GM18870 (cell line): ENCODE results near the gene CYGB.

Source experiments
- ATAC-seq: cut with Tn5 transposase; IDR thresholded peaks from one replicate; pipeline ENCODE4 v1.9.1; 2021; ENCODE audit warnings: moderate library complexity; ENCODE audit not compliant: unreplicated experiment

CYGB gene

DNA sequence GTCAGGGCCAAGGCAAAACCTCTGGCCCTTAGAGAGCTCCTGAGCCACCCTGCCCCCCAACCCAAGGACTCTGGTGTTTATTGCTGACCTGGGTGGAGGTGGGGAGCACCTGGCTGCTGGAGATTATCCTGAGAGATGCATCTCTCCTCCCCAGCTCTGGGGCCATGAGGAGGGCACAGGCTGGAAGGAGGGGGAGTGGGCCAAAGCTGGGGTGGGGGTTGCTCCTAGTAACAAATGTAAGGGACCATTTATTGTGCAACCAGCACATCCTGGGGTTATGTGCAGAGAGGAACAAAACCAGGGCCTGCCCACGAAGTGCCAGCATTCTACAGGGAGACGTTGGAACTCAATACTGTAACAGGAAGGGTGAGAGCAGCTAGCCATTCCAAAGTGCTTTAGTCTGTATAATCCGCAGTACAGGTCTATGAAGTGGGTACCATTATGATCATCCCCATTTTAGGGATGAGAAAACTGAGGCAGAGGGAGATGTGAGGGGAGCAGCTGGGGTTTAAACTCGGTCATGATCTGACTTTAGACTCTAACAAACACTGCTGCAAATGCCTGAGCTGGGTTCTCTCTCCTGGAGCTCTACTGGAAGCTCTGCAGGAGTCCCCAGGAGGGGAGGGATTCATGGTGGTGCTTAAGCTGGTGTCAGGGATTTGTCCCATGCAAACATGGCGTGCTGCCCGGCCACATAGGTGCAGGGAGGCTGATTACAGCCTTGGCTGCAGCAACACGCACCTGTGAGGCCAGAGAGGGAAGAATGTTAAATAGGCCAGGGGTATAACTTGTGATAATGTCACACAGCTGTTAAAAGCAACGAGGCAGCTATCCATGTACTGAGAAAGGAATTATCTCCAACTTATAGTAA lies 34.9 kb downstream of the CYGB start:
- ATAC-seq = no peak

DNA sequence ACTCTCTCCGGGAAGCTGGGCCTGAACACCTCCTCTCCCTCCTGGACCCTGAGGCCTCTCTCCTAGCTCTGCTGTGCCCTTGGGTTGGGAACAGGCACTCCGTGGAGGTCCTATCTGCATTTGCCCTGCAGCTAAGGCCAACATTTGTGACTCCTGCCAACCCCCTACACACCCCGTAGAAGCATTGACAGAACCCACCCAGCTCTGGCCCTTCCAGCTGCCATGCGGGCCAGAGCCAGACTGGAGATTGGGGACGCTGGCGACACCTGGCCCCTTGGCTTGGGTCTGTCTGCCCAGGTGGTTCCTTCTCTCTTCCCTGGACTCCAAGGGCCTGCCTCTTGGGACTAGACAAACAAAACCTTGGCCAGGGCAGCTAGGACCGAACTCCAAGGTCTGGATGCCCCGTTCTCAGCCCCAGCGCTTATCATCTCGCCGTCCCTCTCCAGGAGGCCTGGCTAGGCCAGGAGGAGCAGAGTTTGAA lies 35.6 kb downstream of the CYGB start:
- ATAC-seq = no peak

- ATAC-seq = no peak
These were observed 36.3 kb downstream of the CYGB start, which contains the start of gene RHBDF2 for GRCh38 chr17:76501018-76501826. Gene RHBDF2, minus strand, starts transcription at chr17:76501423. Its CDS starts 19,899 bp downstream, at chr17:76481524.

DNA sequence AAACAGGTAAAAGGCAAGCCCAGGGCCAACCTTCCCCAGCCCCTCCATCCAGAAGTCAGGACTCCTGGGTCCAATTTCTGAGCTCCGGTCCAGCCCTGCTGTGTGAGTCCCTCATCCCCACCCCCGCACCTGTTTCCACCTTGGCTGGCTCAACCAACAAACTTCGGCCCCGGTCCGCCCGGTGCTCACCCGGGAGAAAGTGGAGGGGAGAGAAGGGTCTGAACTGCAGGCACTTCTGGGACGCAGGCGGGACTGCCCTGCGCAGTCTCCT lies 36.8 kb downstream of the CYGB start:
- no peak for ATAC-seq

DNA sequence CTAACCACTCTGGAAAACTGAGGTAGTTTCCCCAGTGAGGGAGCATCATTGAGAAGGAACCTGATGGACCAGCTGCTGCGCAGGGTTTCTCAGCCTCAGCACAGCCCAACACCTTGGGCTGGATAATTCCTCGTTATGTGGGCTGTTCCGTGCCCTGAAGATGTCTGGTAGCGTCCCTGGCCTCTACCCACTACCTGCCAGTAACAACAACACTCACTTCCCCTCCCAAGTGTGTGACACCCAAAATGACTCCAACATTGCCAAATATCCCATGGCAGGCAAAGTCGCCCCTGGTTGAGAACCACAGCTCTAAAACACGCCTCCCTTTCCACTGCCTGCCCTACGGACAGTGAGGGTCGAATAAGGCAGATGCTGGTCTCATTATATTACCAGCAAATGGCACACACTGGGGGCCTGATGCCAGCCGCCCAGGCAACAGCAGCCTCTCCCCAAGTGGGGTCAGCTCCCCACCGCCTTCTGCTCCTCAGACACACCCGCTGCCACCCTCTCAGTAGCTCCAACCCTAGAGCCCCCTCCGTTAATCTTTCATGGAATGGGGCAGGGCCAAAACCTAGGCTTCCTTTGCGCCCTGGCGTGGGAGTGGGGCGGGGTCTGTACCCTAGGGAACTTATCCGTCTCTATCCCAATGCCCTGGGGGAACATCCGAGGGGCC lies 37.3 kb downstream of the CYGB start:
- ATAC-seq = no peak

DNA sequence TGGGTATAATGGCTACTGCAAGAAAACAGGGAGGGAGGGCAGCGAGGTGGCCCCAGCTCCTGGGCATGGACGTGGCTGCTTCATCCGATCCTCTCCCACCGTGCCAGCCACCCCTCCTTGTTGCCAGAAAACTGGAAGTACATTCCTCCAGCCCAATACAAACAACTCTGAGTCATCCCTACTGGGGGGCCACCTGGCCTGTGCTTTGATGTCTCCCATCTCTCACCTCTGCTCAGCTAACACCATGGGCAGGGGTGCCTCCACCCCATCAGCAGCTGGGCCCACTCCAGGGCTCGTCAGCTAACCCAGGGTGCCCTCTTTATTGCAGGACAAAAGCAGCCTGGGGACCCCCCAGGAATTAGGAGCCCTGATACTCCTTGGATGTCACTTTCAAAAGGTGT lies 38.2 kb downstream of the CYGB start:
- ATAC-seq = no peak

GRCh38 chr17:76498876-76499251 lies 38.6 kb downstream of the CYGB start:
- ATAC-seq = no peak

GRCh38 chr17:76497979-76498875 lies 39.3 kb downstream of the CYGB start:
- no peak for ATAC-seq

GRCh38 chr17:76497699-76497978 lies 39.9 kb downstream of the CYGB start:
- no peak for ATAC-seq

- no peak for ATAC-seq
These were observed 41.0 kb downstream of the CYGB start for GRCh38 chr17:76496464-76496863.

DNA sequence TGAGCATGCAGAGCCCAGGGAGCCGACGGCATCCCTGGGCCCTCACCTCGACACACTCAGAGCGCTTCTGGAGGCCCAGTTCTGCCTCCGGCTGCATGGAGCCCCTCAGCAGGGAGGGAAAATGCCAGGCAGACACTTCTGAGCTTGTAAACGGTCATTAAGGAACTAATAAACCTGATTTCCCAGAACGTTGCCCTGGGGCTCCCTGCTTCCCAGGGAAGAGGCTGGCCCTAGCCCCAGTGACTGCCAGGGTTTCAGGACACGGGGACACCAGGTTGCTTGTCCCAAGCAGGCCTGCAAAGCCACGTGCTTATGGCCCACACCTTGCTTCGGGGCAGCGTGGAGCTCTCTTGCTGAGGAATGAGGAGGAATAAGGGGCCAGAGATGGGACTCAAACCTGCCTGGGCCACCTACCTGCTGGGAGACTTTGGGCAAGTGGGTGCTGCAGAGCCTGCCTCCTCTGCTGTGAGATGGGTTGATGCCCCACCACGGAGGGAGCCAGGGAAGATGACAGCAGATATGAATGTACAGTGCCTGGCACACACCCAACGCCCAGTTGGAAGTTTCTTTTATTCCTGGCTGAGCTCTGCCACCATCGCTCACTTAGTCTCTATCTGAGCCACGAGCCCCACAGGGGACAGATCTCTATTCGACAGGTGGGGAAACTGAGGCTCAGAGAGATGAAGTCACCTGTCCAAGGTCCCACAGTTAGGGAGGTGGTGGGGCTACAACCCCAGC lies 41.7 kb downstream of the CYGB start:
- ATAC-seq = no peak

DNA sequence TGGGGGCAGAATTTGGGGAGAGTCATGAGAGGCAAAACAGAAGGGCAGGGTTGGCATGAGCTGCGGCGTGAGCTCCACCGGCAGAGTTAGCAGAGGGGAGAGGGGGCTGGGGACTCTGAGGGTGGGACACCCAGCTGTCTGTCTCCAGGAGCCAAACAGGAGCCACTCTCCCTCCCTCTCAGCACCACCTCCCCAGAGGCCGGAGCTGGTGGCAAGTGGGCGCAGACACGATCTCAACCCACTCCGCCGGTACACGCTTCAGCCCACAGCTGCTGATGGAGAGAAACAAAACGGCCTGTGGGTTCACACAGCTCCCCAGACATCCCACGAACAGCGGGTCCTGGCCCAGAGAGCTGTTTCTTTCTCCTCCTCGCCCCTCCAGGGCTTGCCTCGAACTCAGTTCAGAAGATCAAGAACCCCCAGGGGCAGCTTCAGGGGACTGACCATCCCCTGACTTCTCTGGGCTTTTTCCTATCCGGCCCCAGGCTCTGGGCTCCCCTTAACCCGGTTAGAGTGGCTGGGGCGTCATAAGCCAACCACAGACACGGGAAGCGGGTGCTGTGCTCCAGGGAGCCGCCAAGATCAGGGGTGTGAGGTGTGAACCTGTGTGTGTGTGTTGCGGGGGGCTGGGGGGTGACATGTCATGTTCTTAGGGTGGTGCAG lies 43.9 kb downstream of the CYGB start:
- ATAC-seq = no peak

GRCh38 chr17:76492989-76493501 lies 44.5 kb downstream of the CYGB start:
- peak; percentile 33 for ATAC-seq

- ATAC-seq = peak; percentile 33
These were observed 45.2 kb downstream of the CYGB start for GRCh38 chr17:76492123-76492988.

DNA sequence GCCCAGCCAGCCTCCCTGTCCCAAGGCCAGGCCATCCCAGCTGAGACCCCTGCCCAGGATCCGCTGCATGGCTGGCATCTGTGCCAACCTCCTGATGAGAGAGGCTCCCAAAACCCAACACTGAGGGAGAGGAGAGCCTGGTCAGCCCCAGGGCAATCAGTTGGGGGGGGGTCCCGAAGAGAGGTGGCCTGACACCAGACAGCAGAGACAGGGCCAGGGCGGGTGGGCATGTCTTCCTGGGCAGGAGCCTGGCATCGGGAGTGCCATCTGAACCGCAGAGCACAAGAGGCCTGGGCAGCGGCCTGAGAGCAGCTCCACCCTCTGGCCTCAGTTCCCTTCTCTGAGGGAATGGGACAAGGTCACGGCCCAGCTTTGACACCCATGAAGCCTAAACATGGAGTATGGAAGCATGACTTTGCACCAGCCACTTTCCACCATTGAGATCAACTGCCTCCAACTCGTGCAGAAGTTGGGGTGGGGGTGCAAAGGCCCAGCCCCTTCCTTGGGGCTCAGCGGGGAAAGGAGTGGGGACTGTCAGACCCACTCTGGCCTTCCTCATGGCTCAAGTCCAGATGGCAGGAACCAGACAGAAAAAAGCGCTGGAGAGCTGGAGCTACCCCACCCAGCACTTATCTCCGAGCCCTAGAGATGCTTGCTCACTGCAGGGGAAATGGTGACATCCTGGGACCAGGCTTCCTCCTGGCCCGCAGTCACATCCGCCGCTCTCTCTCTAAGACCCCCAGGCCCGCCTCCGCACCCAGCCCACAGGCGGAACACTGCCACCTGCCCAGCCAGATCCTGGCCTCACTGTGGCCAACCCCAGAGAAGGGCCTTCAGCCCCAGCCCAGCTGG lies 46.0 kb downstream of the CYGB start:
- ATAC-seq = peak; percentile 11

DNA sequence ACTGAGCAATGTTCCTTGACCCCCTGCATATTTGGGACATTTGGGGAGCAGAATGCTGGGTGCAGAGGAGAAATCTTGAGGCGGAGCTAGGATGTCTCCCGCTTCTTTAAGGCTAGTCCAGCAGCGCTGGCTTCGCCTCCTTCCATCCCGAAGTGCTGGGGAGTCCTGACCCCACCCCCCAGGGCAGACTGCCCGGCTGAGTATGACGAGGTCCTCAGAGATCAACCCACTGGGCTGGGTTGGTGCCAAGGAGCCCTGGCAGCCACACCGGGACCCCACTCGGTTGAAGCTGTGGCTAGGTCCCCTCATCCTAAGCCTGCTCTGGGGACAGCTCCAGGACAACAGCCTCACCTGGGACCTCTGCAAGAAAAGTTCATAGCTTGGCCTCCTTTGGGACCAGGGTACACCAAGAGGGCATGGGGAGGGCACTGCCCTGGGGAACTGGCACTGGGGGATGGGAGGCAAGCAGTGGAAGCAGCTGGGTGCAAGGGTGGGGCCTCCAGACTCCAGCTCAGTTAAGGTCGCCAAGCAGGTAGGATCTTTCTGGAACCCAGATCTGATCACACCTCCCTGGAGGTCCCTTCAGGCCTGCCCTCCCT lies 47.3 kb downstream of the CYGB start:
- no peak for ATAC-seq
